HepG2 (cell line): ENCODE results near the gene ATP5PF. TPM values are rescaled to one million over a fixed set of nuclear protein-coding genes. Genes with fewer than 3 reads are reported as not detected.

Source experiments
- CBFB ChIP-seq: sonication (generic); formaldehyde crosslinking; IDR thresholded peaks from 2 replicates; pipeline ENCODE4 v1.4.0; 2020; ENCODE audit warnings: missing genetic modification reagents
- E2F2 ChIP-seq: sonication (generic); formaldehyde crosslinking; IDR thresholded peaks from 2 replicates; pipeline ENCODE4 v1.4.0; 2020; ENCODE audit warnings: missing genetic modification reagents, borderline replicate concordance
- JARID2 ChIP-seq: sonication (generic); formaldehyde crosslinking; IDR thresholded peaks from 2 replicates; pipeline ENCODE4 v1.8.1; 2023; ENCODE audit warnings: missing genetic modification reagents, inconsistent platforms; ENCODE audit not compliant: insufficient replicate concordance
- KLF9 ChIP-seq: IDR thresholded peaks from 2 replicates; pipeline ENCODE4 v1.6.1; 2016; ENCODE audit warnings: low read depth
- NCOA2 ChIP-seq: sonication (generic); formaldehyde crosslinking; IDR thresholded peaks from 2 replicates; pipeline ENCODE4 v1.8.0; 2022; ENCODE audit warnings: inconsistent platforms
- NFE2 ChIP-seq: sonication (generic); formaldehyde crosslinking; IDR thresholded peaks from 2 replicates; pipeline ENCODE4 v1.4.0; 2020; ENCODE audit warnings: missing genetic modification reagents
- NFKBIZ ChIP-seq: IDR thresholded peaks from 2 replicates; pipeline ENCODE4 v1.6.1; 2018; ENCODE audit warnings: missing genetic modification reagents, missing compliant biosample characterization
- SMYD3 ChIP-seq: sonication (generic); formaldehyde crosslinking; IDR thresholded peaks from 2 replicates; pipeline ENCODE4 v1.8.1; 2023; ENCODE audit warnings: mild to moderate bottlenecking, missing genetic modification reagents
- THAP8 ChIP-seq: sonication (generic); formaldehyde crosslinking; IDR thresholded peaks from 2 replicates; pipeline ENCODE4 v1.5.1; 2020; ENCODE audit warnings: missing genetic modification reagents, mild to moderate bottlenecking, borderline replicate concordance
- THRA ChIP-seq: sonication (generic); formaldehyde crosslinking; IDR thresholded peaks from 2 replicates; pipeline ENCODE4 v1.4.0; 2020; ENCODE audit warnings: missing genetic modification reagents, borderline replicate concordance
- ZIK1 ChIP-seq: sonication (generic); formaldehyde crosslinking; IDR thresholded peaks from 2 replicates; pipeline ENCODE4 v1.5.0; 2020; ENCODE audit warnings: mild to moderate bottlenecking, low read depth, missing genetic modification reagents, borderline replicate concordance
- ZNF232 ChIP-seq: sonication (generic); formaldehyde crosslinking; IDR thresholded peaks from 2 replicates; pipeline ENCODE4 v1.4.0; 2020; ENCODE audit warnings: missing genetic modification reagents, borderline replicate concordance
- ZNF362 ChIP-seq: sonication (generic); formaldehyde crosslinking; IDR thresholded peaks from 2 replicates; pipeline ENCODE4 v1.4.0; 2020; ENCODE audit warnings: missing genetic modification reagents, mild to moderate bottlenecking, borderline replicate concordance
- ZNF562 ChIP-seq: sonication (generic); formaldehyde crosslinking; IDR thresholded peaks from 2 replicates; pipeline ENCODE4 v1.8.0; 2022; ENCODE audit warnings: missing genetic modification reagents, borderline replicate concordance
- polyA plus RNA-seq, 8 experiments: library from polyadenylated mRNA; depleted of rRNA in 3 of 8; stranded (reverse) in 7 of 8; unstranded in 1 of 8; fragments of >200 nt; fragmentation: Illumina TruSeq in 4 of 8; extraction: Trizol in 4 of 8; gene quantifications; 2 replicates each; pipeline versions ENCODE4 v1.2.1 to v1.2.3, GENCODE V29; 2011 to 2016; ENCODE audit warnings: low read depth in 4 of 8, missing spikeins in 1 of 8, mixed read lengths in 1 of 8; ENCODE audit not compliant: insufficient read depth in 1 of 8
- total RNA-seq, 5 experiments: library from RNA; depleted of rRNA; stranded (reverse); fragments of >200 nt; fragmentation: Illumina TruSeq; extraction: Trizol; gene quantifications; 2 replicates each; pipeline ENCODE4 v1.2.3, GENCODE V29; 2016; ENCODE audit warnings: low read depth in 1 of 5
- TF ChIP-seq, protein P1 (sequence below): IDR thresholded peaks from 2 replicates; pipeline ENCODE4 v1.6.1; 2016; ENCODE audit warnings: missing biosample characterization, missing genetic modification reagents, low read depth
- TF ChIP-seq, protein P2 (sequence below): sonication (generic); formaldehyde crosslinking; IDR thresholded peaks from 2 replicates; pipeline ENCODE4 v1.5.1; 2020; ENCODE audit warnings: mild to moderate bottlenecking, missing genetic modification reagents, moderate library complexity

ATP5PF gene
- total and polyA plus RNA-seq, 2 of the 13 experiments (the other 11 are each of a cell fraction or from before 2014, with no cell fraction given) = 131 to 157 TPM

GRCh38 chr21:25734904-25735645 lies at the start of gene ATP5PF, which contains the start of gene GABPA (continued):
- TF ChIP-seq, protein P1, sequence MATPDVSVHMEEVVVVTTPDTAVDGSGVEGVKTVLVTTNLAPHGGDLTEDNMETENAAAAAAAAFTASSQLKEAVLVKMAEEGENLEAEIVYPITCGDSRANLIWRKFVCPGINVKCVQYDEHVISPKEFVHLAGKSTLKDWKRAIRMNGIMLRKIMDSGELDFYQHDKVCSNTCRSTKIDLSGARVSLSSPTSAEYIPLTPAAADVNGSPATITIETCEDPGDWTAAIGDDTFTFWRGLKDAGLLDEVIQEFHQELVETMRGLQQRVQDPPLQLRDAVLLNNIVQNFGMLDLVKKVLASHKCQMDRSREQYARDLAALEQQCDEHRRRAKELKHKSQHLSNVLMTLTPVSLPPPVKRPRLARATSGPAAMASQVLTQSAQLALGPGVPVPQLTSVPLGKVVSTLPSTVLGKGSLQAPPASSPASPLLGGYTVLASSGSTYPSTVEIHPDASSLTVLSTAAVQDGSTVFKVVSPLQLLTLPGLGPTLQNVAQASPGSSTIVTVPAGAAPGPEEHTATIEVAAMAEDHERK (CRISPR knock-in tag) = 0 out of 2 replicates have a peak, but pooled peaks have one; percentile 49
- TF ChIP-seq NFE2 (CRISPR knock-in tag) (no peak), ZNF562 (CRISPR knock-in tag) (no peak), THAP8 (CRISPR knock-in tag) (no peak), SMYD3 (no peak), ZNF362 (CRISPR knock-in tag) (peak; percentile 48; the same call in 1 of the 2 replicates), NFKBIZ (no peak), ZNF232 (CRISPR knock-in tag) (0 out of 2 replicates have a peak, but pooled peaks have one; percentile 70), E2F2 (CRISPR knock-in tag) (no peak), CBFB (CRISPR knock-in tag) (peak; percentile 26; the same call in 1 of the 2 replicates), NCOA2 (CRISPR knock-in tag) (0 out of 2 replicates have a peak, but pooled peaks have one; percentile 39), JARID2 (no peak), KLF9 (no peak), THRA (CRISPR knock-in tag) (no peak; the same call in 1 of the 2 replicates), ZIK1 (CRISPR knock-in tag) (peak; percentile 45; the same call in 1 of the 2 replicates)
- TF ChIP-seq, protein P2, sequence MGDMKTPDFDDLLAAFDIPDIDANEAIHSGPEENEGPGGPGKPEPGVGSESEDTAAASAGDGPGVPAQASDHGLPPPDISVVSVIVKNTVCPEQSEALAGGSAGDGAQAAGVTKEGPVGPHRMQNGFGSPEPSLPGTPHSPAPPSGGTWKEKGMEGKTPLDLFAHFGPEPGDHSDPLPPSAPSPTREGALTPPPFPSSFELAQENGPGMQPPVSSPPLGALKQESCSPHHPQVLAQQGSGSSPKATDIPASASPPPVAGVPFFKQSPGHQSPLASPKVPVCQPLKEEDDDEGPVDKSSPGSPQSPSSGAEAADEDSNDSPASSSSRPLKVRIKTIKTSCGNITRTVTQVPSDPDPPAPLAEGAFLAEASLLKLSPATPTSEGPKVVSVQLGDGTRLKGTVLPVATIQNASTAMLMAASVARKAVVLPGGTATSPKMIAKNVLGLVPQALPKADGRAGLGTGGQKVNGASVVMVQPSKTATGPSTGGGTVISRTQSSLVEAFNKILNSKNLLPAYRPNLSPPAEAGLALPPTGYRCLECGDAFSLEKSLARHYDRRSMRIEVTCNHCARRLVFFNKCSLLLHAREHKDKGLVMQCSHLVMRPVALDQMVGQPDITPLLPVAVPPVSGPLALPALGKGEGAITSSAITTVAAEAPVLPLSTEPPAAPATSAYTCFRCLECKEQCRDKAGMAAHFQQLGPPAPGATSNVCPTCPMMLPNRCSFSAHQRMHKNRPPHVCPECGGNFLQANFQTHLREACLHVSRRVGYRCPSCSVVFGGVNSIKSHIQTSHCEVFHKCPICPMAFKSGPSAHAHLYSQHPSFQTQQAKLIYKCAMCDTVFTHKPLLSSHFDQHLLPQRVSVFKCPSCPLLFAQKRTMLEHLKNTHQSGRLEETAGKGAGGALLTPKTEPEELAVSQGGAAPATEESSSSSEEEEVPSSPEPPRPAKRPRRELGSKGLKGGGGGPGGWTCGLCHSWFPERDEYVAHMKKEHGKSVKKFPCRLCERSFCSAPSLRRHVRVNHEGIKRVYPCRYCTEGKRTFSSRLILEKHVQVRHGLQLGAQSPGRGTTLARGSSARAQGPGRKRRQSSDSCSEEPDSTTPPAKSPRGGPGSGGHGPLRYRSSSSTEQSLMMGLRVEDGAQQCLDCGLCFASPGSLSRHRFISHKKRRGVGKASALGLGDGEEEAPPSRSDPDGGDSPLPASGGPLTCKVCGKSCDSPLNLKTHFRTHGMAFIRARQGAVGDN (CRISPR knock-in tag) = peak; percentile 87
